ENCODE results near the gene LAMP1. TPM values are rescaled to one million over a fixed set of nuclear protein-coding genes. Genes with fewer than 3 reads are reported as not detected.

Gene LAMP1
- total and polyA plus RNA-seq, 2 of the 4 experiments (the other 2 are of a cell fraction), result 60.6 to 229 TPM

GRCh38 chr13:113345486-113345885 lies 48.4 kb downstream of the LAMP1 start:
- Histone ChIP-seq H3K56ac (ENCODE audit: extremely low read depth, insufficient read depth, low read length) (no peak overlapping the region), H3K9ac (ENCODE audit: low read depth, low read length) (no peak overlapping the region), H3K4me3 (ENCODE audit: insufficient read depth, low read depth, low read length) (no peak overlapping the region), H3K9me1 (ENCODE audit: insufficient read depth, low read length) (no peaks in the 10 kb centered on the region), H3K27ac (ENCODE audit: insufficient read depth, low read length) (no peak overlapping the region), H3K27me3 (ENCODE audit: control insufficient read depth, insufficient read depth, low read length) (peaks cover 2% of the 10 kb centered on the region; the same call in 1 of the 2 replicates), H2AFZ (replicated peaks; ENCODE audit: low read length, poor library complexity) (no peak overlapping the region), H3K23ac (ENCODE audit: low read depth, low read length) (no peak overlapping the region), H2AK9ac (replicated peaks; ENCODE audit: low read depth, low read length, poor library complexity) (no peak overlapping the region), H3K36me3 (ENCODE audit: control insufficient read depth, insufficient read depth, low read length) (no peaks in the 10 kb centered on the region), H2BK5ac (ENCODE audit: low read depth, low read length, poor library complexity, severe bottlenecking) (no peak overlapping the region), H4K8ac (ENCODE audit: low read depth in 2 of 2, low read length in 2 of 2) (no peak overlapping the region), H3K14ac (replicated peaks; ENCODE audit: low read depth, low read length) (no peak overlapping the region), H3K4me2 (ENCODE audit: low read depth, low read length) (no peak overlapping the region), H3K4ac (ENCODE audit: low read depth, low read length) (no peak overlapping the region), H3K9me3 (ENCODE audit: control insufficient read depth, insufficient read depth, low read length) (peaks cover 11% of the 10 kb centered on the region), H4K91ac (ENCODE audit: insufficient read depth, low read depth, low read length) (no peak overlapping the region), H4K5ac (ENCODE audit: low read depth, low read length) (no peak overlapping the region), H2BK20ac (ENCODE audit: low read depth, low read length) (no peak overlapping the region), H2BK15ac (ENCODE audit: low read depth, low read length) (no peak overlapping the region), H2AK5ac (ENCODE audit: low read depth, low read length) (no peak overlapping the region), H2BK120ac (ENCODE audit: low read depth, low read length) (no peak overlapping the region), H3K4me1 (ENCODE audit: control insufficient read depth, insufficient read depth, low read length) (no peaks in the 10 kb centered on the region), H3K79me1 (ENCODE audit: low read depth in 1 of 2, low read length in 2 of 2) (no peaks in the 10 kb centered on the region), H4K20me1 (ENCODE audit: insufficient read depth, low read length) (no peaks in the 10 kb centered on the region), H3K18ac (ENCODE audit: low read depth, low read length) (no peak overlapping the region)
- 98% methylated on average over 7 of the region's 17 CpGs; no CpG with 5 or more reads in 1 of the 2 experiments for whole genome bisulfite sequencing, 2 experiments (ENCODE audit: extremely low coverage in 2 of 2, insufficient read length in 1 of 2)
- TF ChIP-seq FOS (IDR thresholded peaks at IDR 0.05; ENCODE audit: low read depth, low read length) (no peak), RFX5 (IDR thresholded peaks at IDR 0.05; ENCODE audit: low read depth, low read length) (no peak), BHLHE40 (IDR thresholded peaks at IDR 0.05; ENCODE audit: low read depth, low read length) (no peak), MAZ (IDR thresholded peaks at IDR 0.05; ENCODE audit: borderline replicate concordance, low read depth, low read length) (no peak), CHD1 (IDR thresholded peaks at IDR 0.05; ENCODE audit: low read depth, low read length) (no peak), CEBPB (IDR thresholded peaks at IDR 0.05; ENCODE audit: low read depth, low read length) (no peak), CTCF (conservative IDR thresholded peaks at IDR 0.05; ENCODE audit: low read depth, low read length) (no peak), SMC3 (IDR thresholded peaks at IDR 0.05; ENCODE audit: low read depth, low read length) (no peak), USF2 (IDR thresholded peaks at IDR 0.05; ENCODE audit: low read depth, low read length) (no peak), RAD21 (IDR thresholded peaks at IDR 0.05; ENCODE audit: low read length) (no peak), NFE2L2 (IDR thresholded peaks at IDR 0.05; ENCODE audit: low read depth, low read length) (no peak)
- intact Hi-C loops (cut with micrococcal nuclease) (no loop called here), dilution Hi-C loops (cut with HindIII; ENCODE audit: low sequenced_read_pairs, unreplicated experiment) (no loop called here), in situ Hi-C loops (cut with MboI; ENCODE audit: low sequenced_read_pairs) (no loop called here)
- DNase-seq (no peak), ATAC-seq (ENCODE audit: low read depth) (no peak)
- no TSS peak for BruUV-seq (replicated peaks)
- ChIA-PET CTCF (no interaction called here), POLR2A (ENCODE audit: unreplicated experiment) (no interaction called here)
